BLaER1 treated with 17β-estradiol and CSF1 and Interleukin-3, amounts not matched to agents 10 nM and 100 nM (cell line): ENCODE measurements around the gene LRP6.

ENCODE experiments used
- H3K27ac ChIP-seq, 11 experiments: shearing (Covaris generic); formaldehyde crosslinking; 2 replicates each; pipeline ENCODE4 v1.8.1; 2022
- H3K27me3 ChIP-seq, 11 experiments: shearing (Covaris generic); formaldehyde crosslinking; 2 replicates each; pipeline ENCODE4 v1.8.1; 2022
- H3K36me3 ChIP-seq, 11 experiments: shearing (Covaris generic); formaldehyde crosslinking; 2 replicates each; pipeline ENCODE4 v1.8.1; 2022
- H3K4me1 ChIP-seq, 10 experiments: shearing (Covaris generic); formaldehyde crosslinking; 2 replicates each; pipeline ENCODE4 v1.8.1; 2022
- H3K4me2 ChIP-seq, 11 experiments: shearing (Covaris generic); formaldehyde crosslinking; 2 replicates each; pipeline ENCODE4 v1.8.1; 2022
- H3K4me3 ChIP-seq, 10 experiments: shearing (Covaris generic); formaldehyde crosslinking; 2 replicates each; pipeline ENCODE4 v1.8.1; 2022
- H3K9ac ChIP-seq, 11 experiments: shearing (Covaris generic); formaldehyde crosslinking; 2 replicates each; pipeline ENCODE4 v1.8.1; 2022
- H3K9me3 ChIP-seq, 11 experiments: shearing (Covaris generic); formaldehyde crosslinking; replicated peaks in 1 of 11; 2 replicates each; pipeline ENCODE4 v1.8.1; 2022
- H4K20me1 ChIP-seq, 11 experiments: shearing (Covaris generic); formaldehyde crosslinking; 2 replicates each; pipeline ENCODE4 v1.8.1; 2022
- Cebpa-rat ChIP-seq, 11 experiments: shearing (Covaris generic); IDR thresholded peaks; 2 replicates each; pipeline ENCODE4 v1.8.1; 2022

The LRP6 gene

GRCh38 chr12:12191008-12191407, 75.8 kb downstream of the LRP6 start:
- H3K9ac ChIP-seq, result no peak overlapping the region
- peaks cover 2 to 9% (median 6%) of the 10 kb centered on the region in 11 experiments; a peak in 16 of 22 replicates for H3K9me3 ChIP-seq
- peaks cover 0 to 45% (median 29%) of the 10 kb centered on the region in 11 experiments; a peak in 18 of 22 replicates for H3K36me3 ChIP-seq

GRCh38 chr12:12190087-12190809, 76.6 kb downstream of the LRP6 start:
- Histone ChIP-seq H3K27me3 (no peaks in the 10 kb centered on the region), H3K4me1 (peaks cover 0 to 4% (median 0%) of the 10 kb centered on the region in 10 experiments; a peak in 2 of 20 replicates), H3K9me3 (peaks cover 0 to 1% (median 0%) of the 10 kb centered on the region in 11 experiments; a peak in 1 of 22 replicates), H3K4me3 (no peak overlapping the region), H3K4me2 (no peak overlapping the region), H3K27ac (no peak overlapping the region), H3K36me3 (peaks cover 0 to 45% (median 28%) of the 10 kb centered on the region in 11 experiments; a peak in 14 of 22 replicates), H3K9ac (no peak overlapping the region), H4K20me1 (0 out of 22 replicates have a peak, but pooled peaks cover 0 to 5% (median 0%) of the 10 kb centered on the region in 11 experiments)
- TF ChIP-seq Cebpa-rat (IDR thresholded peaks at IDR 0.05), result no peak

More at GRCh38 chr12:12191008-12191407, 75.8 kb downstream of the LRP6 start:
- H3K4me3 ChIP-seq, result no peak overlapping the region
- H3K4me2 ChIP-seq, result no peak overlapping the region
- peaks cover 0 to 9% (median 0%) of the 10 kb centered on the region in 10 experiments; a peak in 2 of 20 replicates for H3K4me1 ChIP-seq
- H3K27me3 ChIP-seq, result no peaks in the 10 kb centered on the region
- H3K27ac ChIP-seq, result no peak overlapping the region
- 0 out of 22 replicates have a peak, but pooled peaks cover 0 to 5% (median 0%) of the 10 kb centered on the region in 11 experiments for H4K20me1 ChIP-seq
- TF ChIP-seq Cebpa-rat (IDR thresholded peaks at IDR 0.05), result no peak

GRCh38 chr12:12185414-12185813, 81.4 kb downstream of the LRP6 start:
- Histone ChIP-seq H3K27me3 (no peaks in the 10 kb centered on the region), H3K4me3 (no peak overlapping the region), H3K27ac (no peak overlapping the region), H4K20me1 (peaks cover 0 to 5% (median 0%) of the 10 kb centered on the region in 11 experiments; a peak in 1 of 22 replicates), H3K9me3 (no peaks in the 10 kb centered on the region), H3K4me1 (no peaks in the 10 kb centered on the region), H3K9ac (no peak overlapping the region), H3K36me3 (peaks cover 15 to 81% (median 48%) of the 10 kb centered on the region in 11 experiments), H3K4me2 (no peak overlapping the region)
- TF ChIP-seq Cebpa-rat (IDR thresholded peaks at IDR 0.05), result no peak

- Histone ChIP-seq H3K36me3 (peaks cover 27 to 94% (median 70%) of the 10 kb centered on the region in 11 experiments), H3K4me2 (no peak overlapping the region), H4K20me1 (peaks cover 0 to 5% (median 0%) of the 10 kb centered on the region in 11 experiments; a peak in 1 of 22 replicates), H3K27ac (no peak overlapping the region), H3K9me3 (no peaks in the 10 kb centered on the region), H3K9ac (no peak overlapping the region), H3K4me1 (no peaks in the 10 kb centered on the region), H3K4me3 (no peak overlapping the region), H3K27me3 (no peaks in the 10 kb centered on the region)
- TF ChIP-seq Cebpa-rat (IDR thresholded peaks at IDR 0.05), result no peak
These were observed 84.0 kb downstream of the LRP6 start for GRCh38 chr12:12182703-12183365.

GRCh38 chr12:12181511-12181910, 85.3 kb downstream of the LRP6 start:
- TF ChIP-seq Cebpa-rat (IDR thresholded peaks at IDR 0.05), result no peak
- no peaks in the 10 kb centered on the region for H3K27me3 ChIP-seq
- H3K9me3 ChIP-seq, result no peaks in the 10 kb centered on the region
- H3K27ac ChIP-seq, result no peak overlapping the region
- H4K20me1 ChIP-seq, result no peaks in the 10 kb centered on the region; a peak in 1 of 22 replicates
- H3K4me1 ChIP-seq, result no peaks in the 10 kb centered on the region
- no peak overlapping the region for H3K4me2 ChIP-seq
- no peak overlapping the region for H3K9ac ChIP-seq
- peaks cover 27 to 95% (median 61%) of the 10 kb centered on the region in 11 experiments for H3K36me3 ChIP-seq
- H3K4me3 ChIP-seq, result no peak overlapping the region

- H3K4me2 ChIP-seq, result no peak overlapping the region
- no peaks in the 10 kb centered on the region for H3K9me3 ChIP-seq
- H3K4me1 ChIP-seq, result no peaks in the 10 kb centered on the region
- no peak overlapping the region for H3K9ac ChIP-seq
- peaks cover 27 to 90% (median 52%) of the 10 kb centered on the region in 11 experiments for H3K36me3 ChIP-seq
- H3K27me3 ChIP-seq, result no peaks in the 10 kb centered on the region
- no peak overlapping the region for H3K4me3 ChIP-seq
- H4K20me1 ChIP-seq, result no peaks in the 10 kb centered on the region; a peak in 3 of 22 replicates
- H3K27ac ChIP-seq, result no peak overlapping the region
- TF ChIP-seq Cebpa-rat (IDR thresholded peaks at IDR 0.05), result no peak
These were observed 86.3 kb downstream of the LRP6 start for GRCh38 chr12:12180575-12180974.

GRCh38 chr12:12180136-12180535, 86.7 kb downstream of the LRP6 start:
- Histone ChIP-seq H4K20me1 (peaks cover 0 to 4% (median 0%) of the 10 kb centered on the region in 11 experiments; a peak in 4 of 22 replicates), H3K9me3 (no peaks in the 10 kb centered on the region), H3K9ac (no peak overlapping the region), H3K4me3 (no peak overlapping the region), H3K27ac (no peak overlapping the region), H3K4me1 (no peaks in the 10 kb centered on the region), H3K27me3 (no peaks in the 10 kb centered on the region), H3K4me2 (no peak overlapping the region), H3K36me3 (peaks cover 27 to 90% (median 52%) of the 10 kb centered on the region in 11 experiments)
- no peak for TF ChIP-seq Cebpa-rat (IDR thresholded peaks at IDR 0.05)

- H4K20me1 ChIP-seq, result peaks cover 0 to 8% (median 0%) of the 10 kb centered on the region in 11 experiments; a peak in 5 of 22 replicates
- no peak overlapping the region for H3K9ac ChIP-seq
- H3K4me2 ChIP-seq, result no peak overlapping the region
- no peaks in the 10 kb centered on the region for H3K9me3 ChIP-seq
- no peaks in the 10 kb centered on the region for H3K27me3 ChIP-seq
- H3K4me1 ChIP-seq, result peaks cover 0 to under 1% (median 0%) of the 10 kb centered on the region in 10 experiments; a peak in 1 of 20 replicates
- H3K27ac ChIP-seq, result no peak overlapping the region
- no peak for TF ChIP-seq Cebpa-rat (IDR thresholded peaks at IDR 0.05)
- H3K36me3 ChIP-seq, result peaks cover 27 to 80% (median 50%) of the 10 kb centered on the region in 11 experiments
- no peak overlapping the region for H3K4me3 ChIP-seq
These were observed 88.3 kb downstream of the LRP6 start for GRCh38 chr12:12178559-12178958.

GRCh38 chr12:12176402-12176801, 90.4 kb downstream of the LRP6 start:
- Histone ChIP-seq H3K27me3 (no peaks in the 10 kb centered on the region), H3K4me1 (peaks cover 10 to 20% (median 17%) of the 10 kb centered on the region in 10 experiments; a peak in 18 of 20 replicates), H3K4me2 (no peak overlapping the region), H3K9me3 (no peaks in the 10 kb centered on the region), H3K4me3 (no peak overlapping the region), H3K9ac (no peak overlapping the region), H4K20me1 (peaks cover 0 to 30% (median 2%) of the 10 kb centered on the region in 11 experiments; a peak in 10 of 22 replicates), H3K36me3 (peaks cover 19 to 58% (median 41%) of the 10 kb centered on the region in 11 experiments), H3K27ac (no peak overlapping the region)
- no peak for TF ChIP-seq Cebpa-rat (IDR thresholded peaks at IDR 0.05)
